IMR-90 (cell line): ENCODE results near the gene BICD1. TPM values are rescaled to one million over a fixed set of nuclear protein-coding genes. Genes with fewer than 3 reads are reported as not detected.

Experiments used
- ATAC-seq: fragments of 200-7000 bp; cut with Tn5 transposase; 2 replicates; pipeline ENCODE4 v1.9.1; 2020; ENCODE audit warnings: low read depth, mild to moderate bottlenecking, moderate library complexity
- BruUV-seq: library from RNA; stranded (reverse); fragments of 400-500 nt; replicated peaks from 2 replicates; lab custom pipeline; 2021; lab: Mats Ljungman, UMichigan
- CTCF ChIA-PET: fragments of 300-600 bp; formaldehyde crosslinking; extraction: SDS; loops from one replicate; lab custom pipeline; 2021; ENCODE audit warnings: antibody characterized with exemption; lab: Yijun Ruan, JAX
- POLR2A ChIA-PET: fragments of 300-600 bp; sonication (Branson Sonifier 250); formaldehyde crosslinking; loops from one replicate; lab custom pipeline; 2022; ENCODE audit warnings: antibody characterized with exemption; ENCODE audit not compliant: unreplicated experiment; lab: Charles Lee
- DNase-seq: peaks from one replicate; pipeline ENCODE4 v3.0.0; 2013
- H2AFZ ChIP-seq: replicated peaks from 2 replicates; pipeline ENCODE3; 2013; ENCODE audit warnings: low read length, mild to moderate bottlenecking; ENCODE audit not compliant: poor library complexity
- H2AK5ac ChIP-seq: 2 replicates; pipeline ENCODE4 v1.6.1; 2013; ENCODE audit warnings: low read depth, low read length, inconsistent platforms
- H2AK9ac ChIP-seq: replicated peaks from 2 replicates; pipeline ENCODE3; 2013; ENCODE audit warnings: mild to moderate bottlenecking, low read depth, low read length, moderate library complexity; ENCODE audit not compliant: poor library complexity
- H2BK120ac ChIP-seq: 2 replicates; pipeline ENCODE4 v1.6.1; 2013; ENCODE audit warnings: low read depth, low read length, inconsistent platforms
- H2BK15ac ChIP-seq: 3 replicates; pipeline ENCODE4 v1.6.1; 2013; ENCODE audit warnings: low read depth, low read length, inconsistent platforms
- H2BK20ac ChIP-seq: 2 replicates; pipeline ENCODE4 v1.6.1; 2013; ENCODE audit warnings: low read depth, mild to moderate bottlenecking, inconsistent platforms, low read length, moderate library complexity
- H2BK5ac ChIP-seq: 2 replicates; pipeline ENCODE4 v1.6.1; 2013; ENCODE audit warnings: mild to moderate bottlenecking, low read depth, low read length, inconsistent platforms; ENCODE audit not compliant: poor library complexity, severe bottlenecking
- H3K14ac ChIP-seq: replicated peaks from 2 replicates; pipeline ENCODE4 v1.6.1; 2013; ENCODE audit warnings: low read depth, low read length, inconsistent platforms
- H3K18ac ChIP-seq: 2 replicates; pipeline ENCODE4 v1.6.1; 2013; ENCODE audit warnings: low read depth, low read length, control low read depth
- H3K23ac ChIP-seq: 2 replicates; pipeline ENCODE4 v1.6.1; 2013; ENCODE audit warnings: low read depth, low read length, inconsistent platforms
- H3K27ac ChIP-seq: 2 replicates; pipeline ENCODE4 v1.5.1; 2013; ENCODE audit warnings: mild to moderate bottlenecking, control low read depth, low read length; ENCODE audit not compliant: insufficient read depth
- H3K27me3 ChIP-seq: 2 replicates; pipeline ENCODE4 v1.6.1; 2013; ENCODE audit warnings: low read length; ENCODE audit not compliant: control insufficient read depth, insufficient read depth
- H3K36me3 ChIP-seq: 2 replicates; pipeline ENCODE4 v1.6.1; 2013; ENCODE audit warnings: low read length, mixed read lengths; ENCODE audit not compliant: control insufficient read depth, insufficient read depth
- H3K4ac ChIP-seq: 2 replicates; pipeline ENCODE4 v1.6.1; 2013; ENCODE audit warnings: low read depth, low read length, inconsistent platforms
- H3K4me1 ChIP-seq: 2 replicates; pipeline ENCODE4 v1.6.1; 2013; ENCODE audit warnings: low read length, mixed read lengths; ENCODE audit not compliant: control insufficient read depth, insufficient read depth
- H3K4me2 ChIP-seq: 2 replicates; pipeline ENCODE4 v1.6.1; 2013; ENCODE audit warnings: low read depth, mild to moderate bottlenecking, control low read depth, low read length, moderate library complexity
- H3K4me3 ChIP-seq: 2 replicates; pipeline ENCODE4 v1.5.1; 2013; ENCODE audit warnings: low read depth, mild to moderate bottlenecking, control low read depth, low read length, moderate library complexity; ENCODE audit not compliant: insufficient read depth
- H3K56ac ChIP-seq: 2 replicates; pipeline ENCODE4 v1.6.1; 2013; ENCODE audit warnings: low read length, inconsistent platforms; ENCODE audit not compliant: insufficient read depth; ENCODE audit errors: extremely low read depth
- H3K79me1 ChIP-seq, 2 experiments: 2 replicates each; pipeline ENCODE4 v1.6.1; 2013; ENCODE audit warnings: low read length in 2 of 2, inconsistent platforms in 1 of 2, low read depth in 1 of 2
- H3K9ac ChIP-seq: 2 replicates; pipeline ENCODE4 v1.6.1; 2013; ENCODE audit warnings: low read depth, low read length, control low read depth
- H3K9me1 ChIP-seq: 2 replicates; pipeline ENCODE4 v1.6.1; 2013; ENCODE audit warnings: low read length, inconsistent platforms; ENCODE audit not compliant: insufficient read depth
- H3K9me3 ChIP-seq: 2 replicates; pipeline ENCODE4 v1.6.1; 2013; ENCODE audit warnings: low read length; ENCODE audit not compliant: control insufficient read depth, insufficient read depth
- H4K20me1 ChIP-seq: 2 replicates; pipeline ENCODE4 v1.6.1; 2013; ENCODE audit warnings: low read length, inconsistent platforms; ENCODE audit not compliant: insufficient read depth
- H4K5ac ChIP-seq: 2 replicates; pipeline ENCODE4 v1.6.1; 2013; ENCODE audit warnings: mild to moderate bottlenecking, low read depth, low read length, control low read depth
- H4K8ac ChIP-seq, 2 experiments: 2 replicates each; pipeline ENCODE4 v1.6.1; 2013; ENCODE audit warnings: low read depth in 2 of 2, low read length in 2 of 2, control low read depth in 1 of 2, inconsistent platforms in 1 of 2
- H4K91ac ChIP-seq: 2 replicates; pipeline ENCODE4 v1.6.1; 2013; ENCODE audit warnings: low read depth, low read length, inconsistent platforms; ENCODE audit not compliant: insufficient read depth
- BHLHE40 ChIP-seq: fragments of 150-350 bp; IDR thresholded peaks from 2 replicates; pipeline ENCODE4 v1.6.1; 2016; ENCODE audit warnings: mild to moderate bottlenecking, low read depth, low read length
- CEBPB ChIP-seq: IDR thresholded peaks from 2 replicates; pipeline ENCODE4 v1.6.1; 2012; ENCODE audit warnings: low read depth, low read length, improper control_type of control experiment
- CHD1 ChIP-seq: IDR thresholded peaks from 2 replicates; pipeline ENCODE4 v1.6.1; 2012; ENCODE audit warnings: low read depth, low read length, improper control_type of control experiment
- FOS ChIP-seq: fragments of 150-350 bp; IDR thresholded peaks from 2 replicates; pipeline ENCODE4 v1.6.1; 2016; ENCODE audit warnings: low read depth, low read length
- MAFK ChIP-seq: IDR thresholded peaks from 2 replicates; pipeline ENCODE4 v1.6.1; 2012; ENCODE audit warnings: low read depth, low read length, improper control_type of control experiment
- MAZ ChIP-seq: IDR thresholded peaks from 2 replicates; pipeline ENCODE4 v1.6.1; 2012; ENCODE audit warnings: low read depth, mild to moderate bottlenecking, low read length, improper control_type of control experiment, moderate library complexity, borderline replicate concordance
- MXI1 ChIP-seq: IDR thresholded peaks from 2 replicates; pipeline ENCODE4 v1.6.1; 2012; ENCODE audit warnings: low read depth, mild to moderate bottlenecking, low read length, moderate library complexity, borderline replicate concordance
- NFE2L2 ChIP-seq: fragments of 150-350 bp; IDR thresholded peaks from 2 replicates; pipeline ENCODE4 v1.6.1; 2016; ENCODE audit warnings: low read depth, mild to moderate bottlenecking, low read length
- POLR2A ChIP-seq: IDR thresholded peaks from 2 replicates; pipeline ENCODE4 v1.6.1; 2012; ENCODE audit warnings: mild to moderate bottlenecking, low read depth, low read length
- RAD21 ChIP-seq: IDR thresholded peaks from 2 replicates; pipeline ENCODE4 v1.6.1; 2012; ENCODE audit warnings: low read length, improper control_type of control experiment
- RCOR1 ChIP-seq: IDR thresholded peaks from 2 replicates; pipeline ENCODE4 v1.6.1; 2012; ENCODE audit warnings: mild to moderate bottlenecking, low read length, improper control_type of control experiment; ENCODE audit not compliant: insufficient replicate concordance
- RFX5 ChIP-seq: IDR thresholded peaks from 2 replicates; pipeline ENCODE4 v1.8.0; 2012; ENCODE audit warnings: low read depth, mild to moderate bottlenecking, low read length, moderate library complexity
- SMC3 ChIP-seq: fragments of 150-350 bp; IDR thresholded peaks from 2 replicates; pipeline ENCODE4 v1.6.1; 2016; ENCODE audit warnings: low read depth, mild to moderate bottlenecking, antibody characterized with exemption, low read length, moderate library complexity
- WGBS, 2 experiments: methylation state at CpG; one replicate each; pipeline versions ENCODE4 v1.1.5 to v1.1.7; 2013; ENCODE audit warnings: missing lambda C conversion rate in 2 of 2; ENCODE audit not compliant: insufficient read length in 1 of 2; ENCODE audit errors: extremely low coverage in 2 of 2; 5-methylcytosine and 5-hydroxymethylcytosine counted together
- dilution Hi-C: fragments of 300-500 bp; cut with HindIII; formaldehyde crosslinking; loops from one replicate; pipeline ENCODE4 v1.14.3; 2018; ENCODE audit warnings: low sequenced_read_pairs; ENCODE audit not compliant: unreplicated experiment
- in situ Hi-C: fragments of 300-500 bp; cut with MboI; formaldehyde crosslinking; loops from 3 replicates; pipeline ENCODE4 v1.14.3; 2019; ENCODE audit warnings: low sequenced_read_pairs, inconsistent platforms, mixed read lengths
- intact Hi-C: fragments of 100-400 bp; cut with micrococcal nuclease; formaldehyde crosslinking; loops from 2 replicates; pipeline ENCODE4 v1.10.0; 2022
- polyA plus RNA-seq, 3 experiments: library from polyadenylated mRNA; depleted of rRNA; stranded (reverse); fragments of >200 nt; gene quantifications; 2 replicates each; pipeline ENCODE4 v1.2.3, GENCODE V29; 2012; ENCODE audit warnings: low replicate concordance in 1 of 3
- total RNA-seq: library from RNA; depleted of rRNA; stranded (reverse); fragments of >200 nt; gene quantifications from 2 replicates; pipeline ENCODE4 v1.2.3, GENCODE V29; 2012
- TF ChIP-seq, protein P1 (sequence below): fragments of 150-350 bp; IDR thresholded peaks from 2 replicates; pipeline ENCODE4 v1.6.1; 2016; ENCODE audit warnings: low read depth, mild to moderate bottlenecking, low read length, moderate library complexity, borderline replicate concordance
- TF ChIP-seq, protein P2 (sequence below): fragments of 150-350 bp; IDR thresholded peaks from 2 replicates; pipeline ENCODE4 v1.6.1; 2017; ENCODE audit warnings: mild to moderate bottlenecking, antibody characterized with exemption, low read length, low read depth
- TF ChIP-seq, protein P3 (sequence below): conservative IDR thresholded peaks from 2 replicates; pipeline ENCODE4 v1.5.1; 2012; ENCODE audit warnings: mild to moderate bottlenecking, low read depth, low read length, improper control_type of control experiment

BICD1 gene
- total and polyA plus RNA-seq, 2 of the 4 experiments (the other 2 are of a cell fraction), result 17.2 to 21.8 TPM

DNA sequence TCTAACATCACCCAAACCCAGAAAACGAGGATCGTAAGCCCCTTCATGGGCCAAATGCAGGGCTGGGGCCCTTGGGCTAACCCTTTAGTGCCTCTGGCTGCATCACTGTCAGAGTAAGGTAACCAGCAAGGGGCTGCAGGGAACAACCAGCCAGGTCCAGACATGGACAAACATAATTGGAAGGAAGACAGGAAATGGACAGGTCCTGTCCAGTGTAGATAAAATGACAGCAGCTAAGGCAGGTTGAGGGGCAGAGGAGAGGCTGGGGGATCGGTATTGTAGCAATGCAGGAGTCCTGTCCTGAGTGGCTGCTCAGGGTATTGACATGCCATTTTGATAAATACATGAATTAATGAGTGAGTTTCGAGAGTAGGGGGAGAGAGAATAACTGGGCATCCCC lies 29.8 kb downstream of the BICD1 start:
- DNase-seq, result no peak
- ChIA-PET CTCF (no interaction called here), POLR2A (no interaction called here)
- Histone ChIP-seq H2AK9ac (no peak overlapping the region), H3K4me1 (peaks cover 7% of the 10 kb centered on the region), H3K36me3 (peaks cover 3% of the 10 kb centered on the region; the same call in 1 of the 2 replicates), H3K4me3 (no peak overlapping the region), H4K20me1 (peaks cover 21% of the 10 kb centered on the region), H2BK15ac (no peak overlapping the region), H3K4ac (no peak overlapping the region), H3K56ac (no peak overlapping the region), H2BK120ac (no peak overlapping the region), H3K18ac (no peak overlapping the region), H2AK5ac (no peak overlapping the region), H3K9me3 (no peaks in the 10 kb centered on the region), H3K9me1 (peaks cover 7% of the 10 kb centered on the region), H3K27ac (no peak overlapping the region), H3K4me2 (no peak overlapping the region), H4K8ac (no peak overlapping the region), H3K23ac (no peak overlapping the region), H2AFZ (no peak overlapping the region), H4K91ac (no peak overlapping the region), H3K79me1 (peaks cover 42 to 53% of the 10 kb centered on the region in 2 experiments), H3K27me3 (no peaks in the 10 kb centered on the region), H3K14ac (no peak overlapping the region), H2BK5ac (no peak overlapping the region), H2BK20ac (no peak overlapping the region), H3K9ac (no peak overlapping the region), H4K5ac (no peak overlapping the region)
- in situ Hi-C loops, result no loop called here
- BruUV-seq, result no TSS peak
- intact Hi-C loops, result no loop called here
- TF ChIP-seq, protein P1, sequence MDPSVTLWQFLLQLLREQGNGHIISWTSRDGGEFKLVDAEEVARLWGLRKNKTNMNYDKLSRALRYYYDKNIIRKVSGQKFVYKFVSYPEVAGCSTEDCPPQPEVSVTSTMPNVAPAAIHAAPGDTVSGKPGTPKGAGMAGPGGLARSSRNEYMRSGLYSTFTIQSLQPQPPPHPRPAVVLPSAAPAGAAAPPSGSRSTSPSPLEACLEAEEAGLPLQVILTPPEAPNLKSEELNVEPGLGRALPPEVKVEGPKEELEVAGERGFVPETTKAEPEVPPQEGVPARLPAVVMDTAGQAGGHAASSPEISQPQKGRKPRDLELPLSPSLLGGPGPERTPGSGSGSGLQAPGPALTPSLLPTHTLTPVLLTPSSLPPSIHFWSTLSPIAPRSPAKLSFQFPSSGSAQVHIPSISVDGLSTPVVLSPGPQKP, result no peak
- no peak for TF ChIP-seq MXI1
- TF ChIP-seq RAD21, result no peak
- no peak for TF ChIP-seq RFX5
- TF ChIP-seq RCOR1, result no peak
- TF ChIP-seq, protein P2, sequence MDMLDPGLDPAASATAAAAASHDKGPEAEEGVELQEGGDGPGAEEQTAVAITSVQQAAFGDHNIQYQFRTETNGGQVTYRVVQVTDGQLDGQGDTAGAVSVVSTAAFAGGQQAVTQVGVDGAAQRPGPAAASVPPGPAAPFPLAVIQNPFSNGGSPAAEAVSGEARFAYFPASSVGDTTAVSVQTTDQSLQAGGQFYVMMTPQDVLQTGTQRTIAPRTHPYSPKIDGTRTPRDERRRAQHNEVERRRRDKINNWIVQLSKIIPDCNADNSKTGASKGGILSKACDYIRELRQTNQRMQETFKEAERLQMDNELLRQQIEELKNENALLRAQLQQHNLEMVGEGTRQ, result no peak
- TF ChIP-seq, protein P3, sequence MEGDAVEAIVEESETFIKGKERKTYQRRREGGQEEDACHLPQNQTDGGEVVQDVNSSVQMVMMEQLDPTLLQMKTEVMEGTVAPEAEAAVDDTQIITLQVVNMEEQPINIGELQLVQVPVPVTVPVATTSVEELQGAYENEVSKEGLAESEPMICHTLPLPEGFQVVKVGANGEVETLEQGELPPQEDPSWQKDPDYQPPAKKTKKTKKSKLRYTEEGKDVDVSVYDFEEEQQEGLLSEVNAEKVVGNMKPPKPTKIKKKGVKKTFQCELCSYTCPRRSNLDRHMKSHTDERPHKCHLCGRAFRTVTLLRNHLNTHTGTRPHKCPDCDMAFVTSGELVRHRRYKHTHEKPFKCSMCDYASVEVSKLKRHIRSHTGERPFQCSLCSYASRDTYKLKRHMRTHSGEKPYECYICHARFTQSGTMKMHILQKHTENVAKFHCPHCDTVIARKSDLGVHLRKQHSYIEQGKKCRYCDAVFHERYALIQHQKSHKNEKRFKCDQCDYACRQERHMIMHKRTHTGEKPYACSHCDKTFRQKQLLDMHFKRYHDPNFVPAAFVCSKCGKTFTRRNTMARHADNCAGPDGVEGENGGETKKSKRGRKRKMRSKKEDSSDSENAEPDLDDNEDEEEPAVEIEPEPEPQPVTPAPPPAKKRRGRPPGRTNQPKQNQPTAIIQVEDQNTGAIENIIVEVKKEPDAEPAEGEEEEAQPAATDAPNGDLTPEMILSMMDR, result no peak
- TF ChIP-seq CHD1, result no peak
- TF ChIP-seq POLR2A, result no peak
- no peak for TF ChIP-seq MAZ
- no peak for TF ChIP-seq SMC3
- no peak for TF ChIP-seq NFE2L2
- TF ChIP-seq BHLHE40, result no peak
- no peak for TF ChIP-seq FOS
- no peak for TF ChIP-seq CEBPB
- no peak for TF ChIP-seq MAFK
- dilution Hi-C loops, result no loop called here
- ATAC-seq, result no peak
- no CpG with 5 or more reads among the region's 4 CpGs for WGBS, 2 experiments
